GM19351 (cell line): Measurements from ENCODE around the gene FOSL2.

ENCODE experiments used
- ATAC-seq: cut with Tn5 transposase; IDR thresholded peaks from one replicate; pipeline ENCODE4 v1.9.1; 2021; ENCODE audit warnings: mild to moderate bottlenecking, moderate library complexity; ENCODE audit not compliant: unreplicated experiment

The FOSL2 gene

GRCh38 chr2:28392297-28393113 is at the start of gene FOSL2:
Gene FOSL2, plus strand, starts transcription at chr2:28392858. Its CDS starts 863 bp downstream, at chr2:28393721.
- peak; percentile 74 for ATAC-seq

- no peak for ATAC-seq
These were observed 49.3 kb upstream of the FOSL2 start for GRCh38 chr2:28343184-28343942.

- no peak for ATAC-seq
These were observed 48.5 kb upstream of the FOSL2 start for GRCh38 chr2:28343971-28344715.

- no peak for ATAC-seq
These were observed 47.8 kb upstream of the FOSL2 start for GRCh38 chr2:28344756-28345373.

GRCh38 chr2:28345619-28346018 is 47.0 kb upstream of the FOSL2 start:
- ATAC-seq, result no peak

GRCh38 chr2:28346587-28346986 is 46.1 kb upstream of the FOSL2 start:
- ATAC-seq, result no peak

- ATAC-seq, result no peak
These were observed 45.5 kb upstream of the FOSL2 start for GRCh38 chr2:28347193-28347592.

- no peak for ATAC-seq
These were observed 45.1 kb upstream of the FOSL2 start for GRCh38 chr2:28347596-28347995.

GRCh38 chr2:28348149-28348567 is 44.5 kb upstream of the FOSL2 start:
- no peak for ATAC-seq

GRCh38 chr2:28348921-28349320 is 43.7 kb upstream of the FOSL2 start:
- ATAC-seq, result no peak

- no peak for ATAC-seq
These were observed 43.0 kb upstream of the FOSL2 start for GRCh38 chr2:28349546-28350165.

- ATAC-seq, result no peak
These were observed 42.5 kb upstream of the FOSL2 start for GRCh38 chr2:28350196-28350595.

GRCh38 chr2:28350791-28351285 is 41.8 kb upstream of the FOSL2 start:
- no peak for ATAC-seq

- ATAC-seq, result no peak
These were observed 41.0 kb upstream of the FOSL2 start for GRCh38 chr2:28351621-28352020.

GRCh38 chr2:28352104-28352503 is 40.6 kb upstream of the FOSL2 start:
- no peak for ATAC-seq

- ATAC-seq, result no peak
These were observed 40.0 kb upstream of the FOSL2 start for GRCh38 chr2:28352610-28353195.

- ATAC-seq, result no peak
These were observed 37.6 kb upstream of the FOSL2 start for GRCh38 chr2:28354920-28355520.

GRCh38 chr2:28355521-28356094 is 37.0 kb upstream of the FOSL2 start:
- no peak for ATAC-seq
